GM18870 (cell line): Measurements from ENCODE around the gene TBC1D22B.

Source experiments
- ATAC-seq: cut with Tn5 transposase; IDR thresholded peaks from one replicate; pipeline ENCODE4 v1.9.1; 2021; ENCODE audit warnings: moderate library complexity; ENCODE audit not compliant: unreplicated experiment

TBC1D22B gene

DNA sequence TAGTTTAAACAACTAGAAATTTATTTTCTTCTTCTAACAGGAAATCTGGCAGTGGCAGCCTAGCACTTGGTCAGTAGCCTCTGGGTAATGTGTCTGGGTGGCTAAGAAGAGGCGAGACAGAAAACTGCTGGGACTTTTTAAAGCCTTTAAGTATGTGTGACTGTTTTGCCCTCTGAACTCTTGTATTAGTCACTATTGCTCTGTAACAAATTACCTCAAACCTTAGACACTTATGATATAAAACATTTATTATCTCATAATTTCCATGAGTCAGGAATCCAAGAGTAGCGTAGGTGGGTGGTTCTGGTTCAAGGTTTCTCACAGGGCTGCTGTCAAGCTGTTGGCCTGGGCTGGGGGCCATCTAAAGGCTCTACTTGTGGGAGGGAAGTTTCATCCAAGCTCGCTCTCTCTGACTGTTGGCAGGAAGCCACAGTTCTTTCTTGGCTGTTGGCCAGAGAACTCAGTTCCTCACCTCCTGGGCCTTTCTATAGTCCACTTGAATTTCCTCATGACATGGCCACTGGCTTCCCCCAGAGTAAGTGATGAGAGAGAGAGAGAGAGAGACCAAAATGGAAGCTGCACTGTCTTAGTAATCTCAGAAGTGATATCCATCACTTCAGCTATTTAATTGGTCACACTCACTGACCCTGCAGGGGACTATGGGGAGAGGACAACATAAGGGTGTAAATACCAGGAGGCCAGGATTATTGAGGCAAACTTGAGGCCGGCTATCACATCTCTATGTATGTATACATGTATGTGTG is 17.4 kb upstream of the TBC1D22B start:
- peak; percentile 66 for ATAC-seq

DNA sequence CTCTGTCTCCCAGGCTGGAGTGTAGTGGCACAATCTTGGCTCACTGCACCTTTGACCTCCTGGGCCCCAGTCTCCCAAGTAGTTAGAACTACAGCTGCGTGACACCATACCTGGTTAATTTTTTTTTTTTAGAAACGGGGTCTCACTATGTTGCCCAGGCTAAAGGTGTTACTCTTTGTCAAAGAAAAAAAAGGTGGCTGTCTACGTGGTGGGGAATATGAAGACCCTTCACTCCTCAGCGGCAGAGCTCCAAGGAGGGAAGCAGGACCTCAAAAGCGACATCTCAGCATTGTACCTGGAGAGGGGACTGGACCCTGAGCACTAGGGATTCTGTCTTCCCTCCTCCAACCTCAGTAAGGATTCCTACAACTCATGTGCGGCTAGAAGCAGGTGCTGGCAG is 16.4 kb upstream of the TBC1D22B start:
- no peak for ATAC-seq

DNA sequence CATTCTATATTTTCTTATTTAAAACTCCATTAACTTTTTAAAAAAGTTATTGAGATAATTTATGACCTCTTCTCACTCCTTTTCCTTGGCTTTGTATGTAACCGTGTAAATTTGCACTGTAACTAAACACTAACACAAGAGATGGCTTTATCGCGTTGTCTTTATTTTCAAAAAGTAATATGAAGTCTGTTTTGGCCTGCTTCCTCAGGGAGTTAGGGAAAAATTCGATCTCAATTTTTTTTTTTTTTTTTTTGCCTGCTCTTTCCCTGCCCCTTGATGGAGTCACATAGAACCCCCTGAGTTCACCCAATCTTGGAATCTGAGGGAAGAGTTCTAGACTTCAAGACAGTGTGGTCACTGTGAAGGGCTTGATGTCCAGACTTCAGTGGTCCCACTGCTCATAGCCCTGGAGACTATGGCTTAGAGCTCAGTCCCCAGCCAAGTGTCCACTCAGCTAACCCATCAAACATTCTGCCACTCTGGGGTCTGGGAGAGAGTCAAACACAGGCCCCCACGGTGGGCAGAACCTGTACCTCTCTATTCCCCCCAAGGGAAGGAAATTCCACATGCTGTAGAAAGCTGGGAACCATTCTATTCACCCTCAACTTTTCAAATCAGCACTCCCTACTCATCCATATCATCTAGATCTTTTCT is 15.7 kb upstream of the TBC1D22B start:
- ATAC-seq, result no peak

DNA sequence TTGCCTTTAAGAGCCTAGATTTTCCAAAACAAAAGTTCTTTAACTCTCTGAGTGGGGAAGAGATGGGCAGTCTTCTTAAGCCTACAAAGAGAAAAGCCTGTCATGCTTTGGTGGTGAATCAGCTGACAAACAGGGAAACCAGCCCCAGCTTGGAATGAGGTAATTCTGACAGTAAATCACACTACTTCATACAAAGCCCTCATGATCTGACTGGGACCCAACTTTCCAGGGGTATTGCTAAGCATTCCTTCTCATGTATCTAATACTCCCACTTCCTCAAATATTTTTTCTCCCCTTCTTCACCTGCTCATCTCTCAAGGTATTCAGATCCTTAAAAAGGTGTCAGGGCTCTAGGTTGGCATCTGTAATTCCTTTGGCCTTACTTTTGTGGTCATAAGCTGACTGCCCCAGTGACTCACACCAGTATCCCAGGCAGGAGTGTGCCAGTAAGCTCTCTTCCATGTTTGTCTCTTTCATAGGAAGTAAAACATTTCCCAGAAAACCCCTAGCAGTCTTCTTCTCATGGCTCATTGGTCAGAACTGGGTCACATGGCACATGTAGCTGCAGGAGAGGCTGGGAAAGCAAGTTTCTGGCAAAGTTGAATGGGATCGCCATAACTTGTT is 15.0 kb upstream of the TBC1D22B start:
- no peak for ATAC-seq

DNA sequence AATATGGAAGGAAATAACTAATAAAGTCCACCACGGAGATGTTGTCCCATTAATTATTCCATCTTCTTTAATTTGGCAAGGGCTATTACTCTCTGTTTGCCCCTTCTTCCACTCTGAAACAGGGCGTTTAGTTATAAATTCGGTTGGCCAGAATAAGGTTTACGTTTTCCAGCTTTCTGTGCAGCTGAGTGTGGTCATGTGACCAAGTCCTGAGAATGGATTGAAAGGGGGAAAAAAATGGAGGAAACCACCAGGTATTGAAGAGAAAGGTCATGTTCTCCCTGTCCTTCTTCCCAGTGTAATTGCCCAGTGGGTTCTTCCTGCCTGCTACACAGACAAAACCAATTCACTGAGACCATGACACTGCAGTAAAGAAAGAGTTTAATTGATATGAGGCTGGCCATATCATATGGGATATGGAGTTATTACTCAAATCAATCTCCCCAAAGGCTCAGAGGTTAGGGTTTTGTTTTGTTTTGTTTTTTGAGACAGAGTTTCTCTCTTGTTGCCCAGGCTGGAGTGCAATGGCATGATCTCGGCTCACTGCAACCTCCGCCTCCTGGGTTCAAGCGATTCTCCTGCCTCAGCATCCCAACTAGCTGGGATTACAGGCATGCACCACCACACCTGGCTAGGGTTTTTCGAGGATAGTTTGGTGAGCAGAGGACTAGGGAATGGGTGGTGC is 14.3 kb upstream of the TBC1D22B start:
- no peak for ATAC-seq

DNA sequence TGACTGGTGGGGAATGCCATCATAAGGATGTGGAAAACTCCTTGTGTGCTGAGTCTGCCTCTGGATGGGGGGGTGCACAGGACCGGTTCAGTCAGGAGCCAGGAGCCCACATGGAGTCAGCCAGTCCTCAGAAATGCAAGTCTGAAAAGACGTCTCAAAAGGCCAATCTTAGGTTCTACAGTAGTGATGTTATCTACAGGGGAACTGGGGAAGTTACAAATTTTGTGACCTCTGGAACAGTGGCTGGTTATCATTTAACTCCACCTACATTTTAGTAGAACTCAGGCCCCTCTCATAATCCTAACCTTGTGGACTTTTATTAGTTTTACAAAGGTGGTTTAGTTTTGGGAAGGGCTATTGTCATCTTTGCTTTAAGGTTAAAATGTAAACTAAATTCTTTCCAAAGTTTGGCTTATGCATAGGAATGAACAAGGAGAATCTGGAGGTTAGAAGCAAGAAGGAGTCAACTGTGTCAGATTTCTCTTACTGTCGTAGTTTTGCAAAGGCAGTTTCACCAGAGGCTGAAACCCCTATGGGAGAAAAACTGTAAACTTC is 13.7 kb upstream of the TBC1D22B start:
- ATAC-seq, result no peak

DNA sequence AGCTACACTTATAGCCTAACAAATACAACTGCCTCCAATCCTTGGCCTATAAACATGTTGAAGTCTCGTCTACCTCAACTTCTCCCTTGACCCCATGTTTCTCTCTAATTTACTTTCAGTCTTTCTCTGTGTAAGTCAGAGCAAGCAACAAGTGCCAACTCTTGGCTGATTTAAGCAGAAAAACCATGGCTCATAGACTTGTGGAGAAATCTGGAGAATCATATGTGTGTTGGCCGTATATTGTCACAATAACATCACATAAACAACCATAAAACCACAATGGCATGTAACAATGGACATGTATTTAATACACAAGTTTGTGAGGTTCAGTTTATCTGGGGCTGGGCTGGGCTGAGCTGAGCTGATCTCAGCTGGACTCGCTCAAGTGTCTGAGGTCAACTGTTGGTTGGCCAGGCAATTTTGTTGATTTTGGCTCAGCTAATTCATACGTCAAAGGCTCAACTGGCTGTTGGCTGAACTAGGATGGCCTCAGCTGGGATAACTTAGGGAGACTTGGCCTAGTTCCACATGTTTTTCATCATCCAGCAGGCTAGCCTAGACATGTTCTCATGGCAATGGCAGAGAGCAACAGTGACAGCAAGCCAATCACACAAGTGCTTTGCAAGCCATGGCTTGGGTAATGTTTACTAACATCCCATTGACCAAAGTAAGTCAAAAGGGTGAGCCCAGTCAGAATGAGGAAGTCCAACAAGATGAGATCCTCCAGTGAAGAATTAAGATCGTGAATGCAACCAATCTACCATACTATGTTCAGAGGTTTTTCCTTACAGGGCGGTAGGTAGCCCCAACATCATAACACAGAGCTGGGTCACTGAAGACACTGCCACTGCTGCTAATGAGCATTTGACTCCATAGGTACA is 12.9 kb upstream of the TBC1D22B start:
- no peak for ATAC-seq

DNA sequence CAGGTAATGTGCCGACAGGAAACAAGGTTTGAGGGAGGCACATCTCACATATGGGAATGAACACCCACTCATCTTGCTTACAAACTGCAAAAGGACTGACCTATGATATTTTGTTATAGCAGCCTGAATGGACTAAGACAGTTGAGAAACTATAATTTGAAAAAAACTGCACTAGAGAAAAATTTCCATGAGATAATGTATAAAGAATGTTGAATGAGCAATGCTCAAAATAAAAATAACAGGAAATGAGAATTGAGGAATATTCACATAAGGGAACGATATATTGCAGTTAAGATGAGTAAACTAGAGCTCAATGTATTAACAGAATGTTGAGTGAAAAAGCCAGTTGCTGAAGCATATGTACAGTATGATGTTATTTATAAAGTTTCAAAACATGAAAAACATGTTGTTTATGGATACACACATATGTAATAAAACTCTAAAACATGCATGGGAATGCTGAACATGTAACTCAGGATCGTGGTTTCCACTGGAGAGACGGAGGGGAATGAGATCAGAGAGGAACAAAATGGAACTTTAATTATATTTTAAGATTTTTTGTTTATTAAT is 6.3 kb upstream of the TBC1D22B start:
- ATAC-seq, result no peak

DNA sequence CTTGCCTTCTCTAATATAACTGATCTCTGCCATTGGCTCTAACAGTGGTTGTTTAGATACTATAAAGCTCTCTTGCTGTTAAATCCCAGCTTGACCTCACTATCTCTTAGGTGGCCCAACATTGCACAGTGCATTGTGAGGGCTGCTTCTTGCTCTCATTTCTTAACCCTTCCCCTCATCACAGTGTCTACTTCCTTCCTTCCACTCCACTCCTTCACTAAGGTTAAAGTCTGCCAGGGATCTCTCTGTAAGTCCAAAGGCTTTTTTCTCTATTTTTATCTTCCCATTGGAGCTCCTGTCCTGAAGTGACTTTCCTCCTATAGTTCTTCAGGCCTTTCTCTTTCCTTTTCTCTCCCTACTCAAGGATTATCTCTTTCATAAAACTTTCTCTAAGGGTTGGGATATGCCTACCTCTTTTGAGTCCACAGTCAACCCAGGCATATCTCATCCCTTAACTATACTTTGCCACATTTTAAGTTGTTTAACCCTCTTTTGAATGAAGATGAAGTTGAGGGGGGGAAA is 4.0 kb upstream of the TBC1D22B start:
- no peak for ATAC-seq

DNA sequence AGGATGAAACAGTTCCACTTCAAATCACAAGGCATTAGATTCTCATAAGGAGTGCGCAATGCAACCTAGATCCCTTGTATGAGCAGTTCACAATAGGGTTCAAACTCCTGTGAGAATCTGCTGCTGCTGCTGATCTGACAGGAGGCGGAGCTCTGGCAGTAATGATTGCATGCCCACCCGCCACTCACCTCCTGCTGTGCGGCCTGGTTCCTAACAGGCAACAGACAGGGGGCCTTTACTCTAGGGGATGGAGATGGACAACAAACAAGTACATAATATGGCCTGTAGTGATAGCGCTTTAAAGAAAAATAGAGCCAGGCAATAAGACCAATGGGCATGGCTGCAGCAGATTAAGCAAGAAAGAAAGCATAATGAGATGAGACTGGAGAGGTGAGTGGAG is 2.7 kb upstream of the TBC1D22B start:
- ATAC-seq, result no peak

DNA sequence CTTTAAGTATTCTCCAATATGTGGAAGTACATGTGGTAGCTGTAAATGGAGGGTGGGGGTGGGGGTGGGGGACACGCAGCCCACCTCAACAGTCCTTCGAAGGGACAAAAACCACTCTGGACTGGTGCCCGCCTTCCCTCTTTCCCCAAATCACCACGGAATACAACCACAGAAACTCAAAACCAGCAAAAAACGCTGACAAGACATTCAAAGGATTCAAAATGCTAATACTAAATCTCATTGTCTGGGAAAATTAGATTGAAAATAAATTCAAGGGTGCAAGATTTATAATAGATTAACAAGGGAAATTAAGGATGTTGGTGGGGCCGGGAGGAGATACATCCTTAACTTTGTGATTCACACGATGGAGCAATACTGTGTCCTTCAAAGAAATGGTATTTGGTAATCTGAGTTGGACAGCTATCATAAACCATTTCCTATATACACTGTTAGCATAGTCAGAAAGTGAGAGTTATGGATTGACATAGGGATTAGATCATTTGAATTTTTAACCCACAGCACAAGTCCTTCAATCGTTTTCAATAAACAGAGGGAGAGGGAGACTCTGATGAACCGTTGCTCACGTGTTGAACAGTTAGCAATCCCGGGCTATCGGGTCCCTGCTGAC is 766 bp upstream of the TBC1D22B start:
- no peak for ATAC-seq

DNA sequence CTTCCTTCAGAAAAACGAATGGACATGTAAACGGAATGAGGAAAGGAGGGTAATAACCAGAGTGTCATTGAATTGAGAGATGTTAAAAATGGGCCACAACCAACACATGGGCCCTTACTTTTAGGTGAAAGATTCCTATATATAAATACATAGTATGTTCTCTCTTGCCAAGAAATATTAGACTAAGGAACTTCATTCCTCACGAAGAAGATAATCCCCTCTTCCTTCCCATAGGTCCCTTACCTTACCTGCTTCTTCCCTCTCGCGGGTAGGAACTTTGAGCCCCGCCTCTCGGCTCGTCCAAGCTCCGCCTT is 295 bp upstream of the TBC1D22B start:
- no peak for ATAC-seq

DNA sequence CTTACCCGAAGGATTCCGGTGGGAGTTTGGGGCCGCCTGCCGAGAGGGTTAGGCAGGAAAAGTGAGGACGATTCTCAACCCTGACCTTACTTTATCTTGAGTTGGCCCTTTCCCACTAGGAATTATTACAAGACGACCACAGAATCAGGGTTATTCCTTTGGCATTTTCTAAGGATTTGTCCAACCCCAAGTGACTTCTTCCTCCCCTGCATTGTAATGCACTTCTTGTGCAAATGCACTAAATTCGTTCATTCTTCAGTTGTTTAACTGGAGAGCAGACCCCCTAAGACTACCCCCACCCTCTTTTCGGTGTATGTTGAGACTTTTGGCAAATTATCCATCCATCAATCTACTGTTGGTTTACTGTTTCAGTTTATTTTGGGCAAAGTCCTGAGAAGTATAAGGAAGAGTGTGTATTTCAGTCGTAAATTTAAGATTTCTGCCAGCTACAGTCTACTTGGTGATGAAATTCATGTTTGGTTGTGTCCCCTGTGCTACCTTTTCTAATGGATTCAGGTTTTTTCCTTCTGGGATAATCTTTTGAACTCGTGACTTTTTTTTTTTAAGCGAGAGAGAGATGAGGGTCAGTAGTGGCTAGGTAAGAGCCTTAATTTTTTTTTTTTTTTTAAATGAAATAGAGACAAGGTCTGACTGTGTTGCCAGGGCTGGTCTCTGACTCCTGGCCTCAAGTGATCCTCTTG is 983 bp downstream of the TBC1D22B start:
- no peak for ATAC-seq

DNA sequence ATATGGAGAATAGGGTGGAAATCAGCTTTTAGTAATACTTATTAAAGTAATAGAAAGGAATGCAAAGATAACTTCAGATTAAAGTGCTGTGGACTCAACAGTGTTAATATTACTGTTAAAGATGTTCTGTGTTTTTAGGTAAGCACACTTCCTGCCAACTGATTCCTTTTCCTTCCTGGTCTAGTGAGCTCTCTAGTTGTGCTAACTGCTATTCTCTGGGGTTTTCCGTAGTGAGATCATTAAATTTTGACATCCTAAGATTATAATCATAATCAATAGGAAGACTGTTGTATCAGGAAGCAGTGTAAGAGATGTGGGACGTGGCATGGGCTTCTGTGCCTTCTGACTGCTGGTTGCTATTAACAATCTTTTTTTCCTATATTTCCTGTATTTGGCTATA is 1.6 kb downstream of the TBC1D22B start:
- ATAC-seq, result no peak

DNA sequence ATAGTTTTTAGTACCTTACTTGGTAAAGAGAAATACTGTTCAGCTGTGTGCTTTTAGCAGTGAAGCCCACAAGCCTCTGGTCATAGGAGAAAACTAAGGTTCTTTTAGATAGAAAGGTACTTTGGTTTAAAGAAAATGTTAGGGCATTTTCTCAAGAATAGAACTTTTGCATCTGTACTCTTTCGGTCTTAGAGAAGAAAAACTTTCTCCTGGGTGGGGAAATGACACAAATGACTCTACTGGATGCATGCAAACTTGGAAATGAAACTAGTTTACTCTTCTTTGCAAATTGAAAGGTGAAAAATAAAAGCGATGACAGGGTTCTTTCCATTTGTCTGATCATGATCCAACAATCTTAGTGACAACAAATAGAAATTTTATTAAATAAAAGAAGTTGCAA is 2.5 kb downstream of the TBC1D22B start:
- no peak for ATAC-seq

DNA sequence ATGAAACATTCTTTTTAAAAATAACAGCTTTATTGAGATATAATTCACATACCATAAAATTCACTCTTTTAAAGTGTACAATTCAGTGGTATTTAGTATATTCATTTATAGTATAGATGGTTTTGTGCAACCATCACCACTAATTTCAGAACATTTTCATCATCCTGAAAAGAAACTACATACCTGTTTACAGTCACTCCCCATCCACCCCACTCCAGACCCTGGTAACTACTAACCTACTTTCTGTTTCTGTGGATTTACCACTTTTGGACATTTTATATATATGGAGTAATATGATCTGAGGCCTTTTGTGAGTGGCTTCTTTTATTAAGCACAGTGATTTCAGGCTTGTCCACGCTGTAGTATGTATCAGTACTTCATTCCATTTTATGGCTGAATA is 2.9 kb downstream of the TBC1D22B start:
- no peak for ATAC-seq

DNA sequence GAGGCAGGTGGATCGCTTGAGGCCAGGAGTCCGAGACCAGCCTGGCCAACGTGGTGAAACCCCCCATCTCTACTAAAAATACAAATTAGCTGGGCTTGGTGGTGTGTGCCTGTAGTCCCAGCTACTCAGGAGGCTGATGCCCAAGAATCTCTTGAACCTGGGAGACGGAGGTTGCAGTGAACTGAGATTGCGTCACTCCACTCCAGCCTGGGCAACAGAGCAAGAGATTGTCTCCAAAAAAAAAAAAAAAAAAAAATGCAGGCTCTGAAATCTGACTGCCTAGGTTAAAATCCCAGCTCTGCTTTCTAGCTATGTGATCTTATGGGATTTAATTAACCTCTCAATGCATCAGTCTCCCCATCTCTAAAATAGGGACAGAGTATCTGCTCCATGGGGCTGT is 3.6 kb downstream of the TBC1D22B start:
- ATAC-seq, result no peak

DNA sequence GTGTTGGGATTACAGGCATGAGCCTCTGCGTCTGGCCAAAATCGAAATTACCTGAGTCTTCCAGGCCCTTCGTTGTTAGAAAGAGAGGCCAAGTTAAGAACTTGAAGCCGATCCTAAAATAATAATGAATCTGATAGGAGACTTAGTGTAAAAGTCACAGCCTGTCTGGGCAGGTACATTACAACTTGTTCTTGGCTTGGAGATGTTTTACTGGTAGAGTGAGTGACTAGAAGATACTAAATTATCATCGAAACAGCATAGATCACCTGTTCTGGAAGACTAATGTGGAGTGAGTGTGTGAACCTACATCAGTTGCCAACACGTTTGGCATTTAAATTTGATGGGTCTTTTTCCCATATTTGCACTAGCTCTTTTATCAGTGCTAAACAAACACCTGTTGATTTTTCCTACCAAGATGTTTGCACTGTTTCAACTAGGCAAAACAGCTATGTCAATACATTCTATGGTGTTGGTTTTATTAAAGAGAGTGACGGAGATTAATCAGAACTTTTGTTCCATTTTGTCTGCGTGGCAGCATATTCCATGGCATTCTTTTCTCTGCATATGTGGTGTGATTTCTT is 5.0 kb downstream of the TBC1D22B start:
- ATAC-seq, result no peak

DNA sequence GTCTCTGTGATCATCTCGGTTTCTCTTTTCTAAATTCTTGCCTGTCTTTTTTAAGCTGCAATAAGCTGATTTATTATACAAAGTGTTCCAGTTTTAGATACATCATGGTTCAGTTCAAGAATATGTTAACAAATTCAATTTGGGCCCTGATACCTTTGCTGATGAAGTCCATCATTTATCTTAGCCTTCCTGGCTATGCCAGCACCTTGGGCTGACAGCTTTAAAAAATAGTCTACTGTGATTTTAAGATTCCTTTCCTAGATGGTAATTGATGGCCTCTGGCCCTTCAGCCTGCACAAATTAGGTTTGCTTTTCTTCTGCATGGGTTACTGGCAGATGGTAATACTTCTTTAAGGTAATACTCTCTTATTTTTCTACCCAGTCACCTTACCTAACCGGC is 7.4 kb downstream of the TBC1D22B start:
- ATAC-seq, result no peak
